WTC11 (cell line): ENCODE data around the gene CMTM7. TPM values are rescaled to one million over a fixed set of nuclear protein-coding genes. Genes with fewer than 3 reads are reported as not detected.

ENCODE experiments used
- ATAC-seq: fragments of 200-7000 bp; cut with Tn5 transposase; 2 replicates; pipeline ENCODE4 v1.10.0; 2021; ENCODE audit warnings: mild to moderate bottlenecking, moderate library complexity
- CTCF ChIA-PET: fragments of 300-600 bp; sonication (Branson Sonifier 250); formaldehyde crosslinking; loops from one replicate; lab custom pipeline; 2021; ENCODE audit warnings: antibody characterized with exemption; lab: Charles Lee
- POLR2A ChIA-PET: fragments of 350-600 bp; sonication (Branson Sonifier 250); formaldehyde crosslinking; loops from one replicate; lab custom pipeline; 2021; ENCODE audit warnings: antibody characterized with exemption; lab: Charles Lee
- DNase-seq: peaks from one replicate; pipeline ENCODE4 v3.0.0; 2021; ENCODE audit warnings: low spot score
- H3K27ac Mint-ChIP-seq: 2 replicates; pipeline ENCODE4 v1.8.0; 2021; ENCODE audit warnings: mixed read lengths
- H3K27me3 Mint-ChIP-seq: 2 replicates; pipeline ENCODE4 v1.8.0; 2021; ENCODE audit warnings: low read depth, mild to moderate bottlenecking, moderate library complexity, mixed read lengths
- H3K36me3 Mint-ChIP-seq: 2 replicates; pipeline ENCODE4 v1.8.0; 2021; ENCODE audit warnings: mixed read lengths
- H3K4me1 Mint-ChIP-seq: 2 replicates; pipeline ENCODE4 v1.8.0; 2022; ENCODE audit warnings: mixed read lengths
- H3K4me3 Mint-ChIP-seq: 2 replicates; pipeline ENCODE4 v1.8.0; 2021; ENCODE audit warnings: mild to moderate bottlenecking, moderate library complexity, mixed read lengths
- H3K9me3 Mint-ChIP-seq: 2 replicates; pipeline ENCODE4 v1.8.0; 2021; ENCODE audit warnings: mixed read lengths
- AFF4 ChIP-seq: sonication (generic); formaldehyde crosslinking; IDR thresholded peaks from 2 replicates; pipeline ENCODE4 v1.8.1; 2023; ENCODE audit warnings: mild to moderate bottlenecking, missing genetic modification reagents, borderline replicate concordance
- CBFB ChIP-seq: sonication (generic); formaldehyde crosslinking; IDR thresholded peaks from 2 replicates; pipeline ENCODE4 v1.8.1; 2022; ENCODE audit warnings: mild to moderate bottlenecking, low read depth, missing genetic modification reagents
- GRHL2 ChIP-seq: fragments of 250-450 bp; sonication (Bioruptor Pico); IDR thresholded peaks from 2 replicates; pipeline ENCODE4 v1.8.0; 2022; ENCODE audit warnings: mild to moderate bottlenecking, moderate library complexity; ENCODE audit not compliant: insufficient replicate concordance, severe bottlenecking
- HMGA2 ChIP-seq: fragments of 250-450 bp; sonication (Bioruptor Pico); IDR thresholded peaks from 2 replicates; pipeline ENCODE4 v1.4.0; 2021; ENCODE audit warnings: mild to moderate bottlenecking, moderate library complexity
- JAZF1 ChIP-seq: fragments of 250-450 bp; sonication (Bioruptor Pico); IDR thresholded peaks from 2 replicates; pipeline ENCODE4 v1.9.0; 2021; ENCODE audit warnings: moderate library complexity, mild to moderate bottlenecking, inconsistent platforms
- JUN ChIP-seq: sonication (generic); formaldehyde crosslinking; IDR thresholded peaks from 2 replicates; pipeline ENCODE4 v1.8.0; 2023; ENCODE audit warnings: mild to moderate bottlenecking, missing genetic modification reagents
- KAT7 ChIP-seq: sonication (generic); formaldehyde crosslinking; IDR thresholded peaks from 2 replicates; pipeline ENCODE4 v1.8.1; 2023; ENCODE audit warnings: missing genetic modification reagents, mild to moderate bottlenecking, borderline replicate concordance
- MYBL2 ChIP-seq: sonication (generic); formaldehyde crosslinking; IDR thresholded peaks from 2 replicates; pipeline ENCODE4 v1.8.1; 2023; ENCODE audit warnings: mild to moderate bottlenecking, moderate library complexity, missing genetic modification reagents
- NR1H2 ChIP-seq: sonication (generic); formaldehyde crosslinking; IDR thresholded peaks from 2 replicates; pipeline ENCODE4 v1.9.0; 2021; ENCODE audit warnings: mild to moderate bottlenecking, moderate library complexity, missing genetic modification reagents
- RORB ChIP-seq: fragments of 250-450 bp; sonication (Bioruptor Pico); IDR thresholded peaks from 2 replicates; pipeline ENCODE4 v1.9.0; 2021; ENCODE audit warnings: mild to moderate bottlenecking
- SMAD3 ChIP-seq: sonication (generic); formaldehyde crosslinking; IDR thresholded peaks from 2 replicates; pipeline ENCODE4 v1.8.0; 2022; ENCODE audit warnings: missing genetic modification reagents, mild to moderate bottlenecking, borderline replicate concordance
- SP1 ChIP-seq: sonication (generic); formaldehyde crosslinking; conservative IDR thresholded peaks from 2 replicates; pipeline ENCODE4 v1.8.1; 2022; ENCODE audit warnings: missing genetic modification reagents
- TEAD1 ChIP-seq: sonication (generic); formaldehyde crosslinking; IDR thresholded peaks from 2 replicates; pipeline ENCODE4 v1.8.0; 2022; ENCODE audit warnings: mild to moderate bottlenecking, missing genetic modification reagents
- USF2 ChIP-seq: sonication (generic); formaldehyde crosslinking; IDR thresholded peaks from 2 replicates; pipeline ENCODE4 v1.8.1; 2023; ENCODE audit warnings: mild to moderate bottlenecking, missing genetic modification reagents, moderate library complexity
- ZNF138 ChIP-seq: sonication (generic); formaldehyde crosslinking; conservative IDR thresholded peaks from 2 replicates; pipeline ENCODE4 v1.8.1; 2022; ENCODE audit warnings: mild to moderate bottlenecking, moderate library complexity, missing genetic modification reagents
- ZNF317 ChIP-seq: sonication (generic); formaldehyde crosslinking; IDR thresholded peaks from 2 replicates; pipeline ENCODE4 v1.8.1; 2023; ENCODE audit warnings: low read depth, mild to moderate bottlenecking, moderate library complexity, missing genetic modification reagents, borderline replicate concordance
- ZNF671 ChIP-seq: fragments of 250-450 bp; sonication (Bioruptor Pico); IDR thresholded peaks from 2 replicates; pipeline ENCODE4 v1.8.0; 2021; ENCODE audit warnings: mild to moderate bottlenecking
- total RNA-seq: library from RNA; stranded (reverse); gene quantifications from 3 replicates; pipeline ENCODE4 v1.2.3, GENCODE V29; 2021
- TF ChIP-seq, protein P1 (sequence below): fragments of 250-450 bp; sonication (Bioruptor Pico); IDR thresholded peaks from 2 replicates; pipeline ENCODE4 v1.9.0; 2021; ENCODE audit warnings: mild to moderate bottlenecking
- TF ChIP-seq, protein P2 (sequence below): sonication (generic); formaldehyde crosslinking; IDR thresholded peaks from 2 replicates; pipeline ENCODE4 v1.8.0; 2022; ENCODE audit warnings: mild to moderate bottlenecking, missing genetic modification reagents
- TF ChIP-seq, protein P3 (sequence below): fragments of 250-450 bp; sonication (Bioruptor Pico); IDR thresholded peaks from 2 replicates; pipeline ENCODE4 v1.9.0; 2021; ENCODE audit warnings: mild to moderate bottlenecking, borderline replicate concordance
- TF ChIP-seq, protein P4 (sequence below): sonication (generic); formaldehyde crosslinking; IDR thresholded peaks from 2 replicates; pipeline ENCODE4 v1.8.1; 2022; ENCODE audit warnings: mild to moderate bottlenecking, moderate library complexity, missing genetic modification reagents
- TF ChIP-seq, protein P5 (sequence below): sonication (generic); formaldehyde crosslinking; IDR thresholded peaks from 2 replicates; pipeline ENCODE4 v1.8.1; 2023; ENCODE audit warnings: mild to moderate bottlenecking, missing genetic modification reagents, moderate library complexity
- TF ChIP-seq, protein P6 (sequence below): sonication (generic); formaldehyde crosslinking; IDR thresholded peaks from 2 replicates; pipeline ENCODE4 v1.8.1; 2022; ENCODE audit warnings: low read depth, mild to moderate bottlenecking, moderate library complexity, missing genetic modification reagents, borderline replicate concordance

Gene CMTM7
- total RNA-seq, 1 experiment from 2014 or later: 23.4 TPM

GRCh38 chr3:32487781-32488473 lies 96.3 kb downstream of the CMTM7 start:
- CTCF ChIA-PET: no interaction called here
- DNase-seq: no peak
- H3K4me3 Mint-ChIP-seq: no peak overlapping the region

DNA sequence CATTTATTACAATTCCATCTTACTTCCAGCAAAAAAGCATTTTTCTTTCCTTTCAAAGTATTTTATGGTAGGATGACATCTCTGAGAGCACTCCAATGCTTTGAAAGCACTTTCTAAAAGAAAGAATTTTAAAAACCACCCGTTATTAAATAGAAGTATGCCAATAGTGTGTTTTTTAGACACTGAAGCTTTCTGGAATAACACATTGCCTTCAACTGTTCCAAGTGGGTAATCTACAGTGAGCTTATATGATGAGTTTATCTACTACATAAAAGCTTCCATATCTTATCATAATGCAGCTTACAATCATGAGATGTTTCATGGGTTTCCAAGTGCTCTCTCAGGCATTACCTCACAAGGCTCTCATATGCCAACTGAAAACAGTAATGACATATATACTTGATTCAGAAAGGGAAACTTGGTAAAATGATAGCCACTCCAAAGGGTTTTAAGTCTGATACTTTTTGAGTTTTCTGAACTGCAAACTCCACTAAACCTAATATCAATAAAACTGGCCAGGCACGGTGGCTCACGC lies 96.9 kb downstream of the CMTM7 start:
- no peaks in the 10 kb centered on the region for H3K9me3 Mint-ChIP-seq
- no peak for TF ChIP-seq USF2 (CRISPR knock-in tag)
- TF ChIP-seq, protein P1, sequence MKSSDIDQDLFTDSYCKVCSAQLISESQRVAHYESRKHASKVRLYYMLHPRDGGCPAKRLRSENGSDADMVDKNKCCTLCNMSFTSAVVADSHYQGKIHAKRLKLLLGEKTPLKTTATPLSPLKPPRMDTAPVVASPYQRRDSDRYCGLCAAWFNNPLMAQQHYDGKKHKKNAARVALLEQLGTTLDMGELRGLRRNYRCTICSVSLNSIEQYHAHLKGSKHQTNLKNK (CRISPR knock-in tag): no peak
- no peak for TF ChIP-seq HMGA2
- TF ChIP-seq SP1 (CRISPR knock-in tag): no peak
- TF ChIP-seq, protein P2, sequence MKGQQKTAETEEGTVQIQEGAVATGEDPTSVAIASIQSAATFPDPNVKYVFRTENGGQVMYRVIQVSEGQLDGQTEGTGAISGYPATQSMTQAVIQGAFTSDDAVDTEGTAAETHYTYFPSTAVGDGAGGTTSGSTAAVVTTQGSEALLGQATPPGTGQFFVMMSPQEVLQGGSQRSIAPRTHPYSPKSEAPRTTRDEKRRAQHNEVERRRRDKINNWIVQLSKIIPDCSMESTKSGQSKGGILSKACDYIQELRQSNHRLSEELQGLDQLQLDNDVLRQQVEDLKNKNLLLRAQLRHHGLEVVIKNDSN: no peak
- no peak for TF ChIP-seq NR1H2 (CRISPR knock-in tag)
- TF ChIP-seq, protein P3, sequence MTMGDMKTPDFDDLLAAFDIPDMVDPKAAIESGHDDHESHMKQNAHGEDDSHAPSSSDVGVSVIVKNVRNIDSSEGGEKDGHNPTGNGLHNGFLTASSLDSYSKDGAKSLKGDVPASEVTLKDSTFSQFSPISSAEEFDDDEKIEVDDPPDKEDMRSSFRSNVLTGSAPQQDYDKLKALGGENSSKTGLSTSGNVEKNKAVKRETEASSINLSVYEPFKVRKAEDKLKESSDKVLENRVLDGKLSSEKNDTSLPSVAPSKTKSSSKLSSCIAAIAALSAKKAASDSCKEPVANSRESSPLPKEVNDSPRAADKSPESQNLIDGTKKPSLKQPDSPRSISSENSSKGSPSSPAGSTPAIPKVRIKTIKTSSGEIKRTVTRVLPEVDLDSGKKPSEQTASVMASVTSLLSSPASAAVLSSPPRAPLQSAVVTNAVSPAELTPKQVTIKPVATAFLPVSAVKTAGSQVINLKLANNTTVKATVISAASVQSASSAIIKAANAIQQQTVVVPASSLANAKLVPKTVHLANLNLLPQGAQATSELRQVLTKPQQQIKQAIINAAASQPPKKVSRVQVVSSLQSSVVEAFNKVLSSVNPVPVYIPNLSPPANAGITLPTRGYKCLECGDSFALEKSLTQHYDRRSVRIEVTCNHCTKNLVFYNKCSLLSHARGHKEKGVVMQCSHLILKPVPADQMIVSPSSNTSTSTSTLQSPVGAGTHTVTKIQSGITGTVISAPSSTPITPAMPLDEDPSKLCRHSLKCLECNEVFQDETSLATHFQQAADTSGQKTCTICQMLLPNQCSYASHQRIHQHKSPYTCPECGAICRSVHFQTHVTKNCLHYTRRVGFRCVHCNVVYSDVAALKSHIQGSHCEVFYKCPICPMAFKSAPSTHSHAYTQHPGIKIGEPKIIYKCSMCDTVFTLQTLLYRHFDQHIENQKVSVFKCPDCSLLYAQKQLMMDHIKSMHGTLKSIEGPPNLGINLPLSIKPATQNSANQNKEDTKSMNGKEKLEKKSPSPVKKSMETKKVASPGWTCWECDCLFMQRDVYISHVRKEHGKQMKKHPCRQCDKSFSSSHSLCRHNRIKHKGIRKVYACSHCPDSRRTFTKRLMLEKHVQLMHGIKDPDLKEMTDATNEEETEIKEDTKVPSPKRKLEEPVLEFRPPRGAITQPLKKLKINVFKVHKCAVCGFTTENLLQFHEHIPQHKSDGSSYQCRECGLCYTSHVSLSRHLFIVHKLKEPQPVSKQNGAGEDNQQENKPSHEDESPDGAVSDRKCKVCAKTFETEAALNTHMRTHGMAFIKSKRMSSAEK (CRISPR knock-in tag): no peak

More at GRCh38 chr3:32487781-32488473, 96.3 kb downstream of the CMTM7 start:
- TF ChIP-seq ZNF317 (CRISPR knock-in tag) (no peak), CBFB (no peak), KAT7 (CRISPR knock-in tag) (no peak), JUN (CRISPR knock-in tag) (no peak), RORB (CRISPR knock-in tag) (no peak), TEAD1 (CRISPR knock-in tag) (no peak), ZNF671 (CRISPR knock-in tag) (no peak), HMGA2 (no peak), ZNF138 (no peak), MYBL2 (CRISPR knock-in tag) (no peak), AFF4 (CRISPR knock-in tag) (no peak), GRHL2 (CRISPR knock-in tag) (no peak), JAZF1 (no peak), SMAD3 (no peak)
- TF ChIP-seq, protein P4, sequence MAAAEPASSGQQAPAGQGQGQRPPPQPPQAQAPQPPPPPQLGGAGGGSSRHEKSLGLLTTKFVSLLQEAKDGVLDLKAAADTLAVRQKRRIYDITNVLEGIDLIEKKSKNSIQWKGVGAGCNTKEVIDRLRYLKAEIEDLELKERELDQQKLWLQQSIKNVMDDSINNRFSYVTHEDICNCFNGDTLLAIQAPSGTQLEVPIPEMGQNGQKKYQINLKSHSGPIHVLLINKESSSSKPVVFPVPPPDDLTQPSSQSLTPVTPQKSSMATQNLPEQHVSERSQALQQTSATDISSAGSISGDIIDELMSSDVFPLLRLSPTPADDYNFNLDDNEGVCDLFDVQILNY (CRISPR knock-in tag): no peak
- TF ChIP-seq, protein P5, sequence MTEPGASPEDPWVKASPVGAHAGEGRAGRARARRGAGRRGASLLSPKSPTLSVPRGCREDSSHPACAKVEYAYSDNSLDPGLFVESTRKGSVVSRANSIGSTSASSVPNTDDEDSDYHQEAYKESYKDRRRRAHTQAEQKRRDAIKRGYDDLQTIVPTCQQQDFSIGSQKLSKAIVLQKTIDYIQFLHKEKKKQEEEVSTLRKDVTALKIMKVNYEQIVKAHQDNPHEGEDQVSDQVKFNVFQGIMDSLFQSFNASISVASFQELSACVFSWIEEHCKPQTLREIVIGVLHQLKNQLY: no peak
- TF ChIP-seq, protein P6, sequence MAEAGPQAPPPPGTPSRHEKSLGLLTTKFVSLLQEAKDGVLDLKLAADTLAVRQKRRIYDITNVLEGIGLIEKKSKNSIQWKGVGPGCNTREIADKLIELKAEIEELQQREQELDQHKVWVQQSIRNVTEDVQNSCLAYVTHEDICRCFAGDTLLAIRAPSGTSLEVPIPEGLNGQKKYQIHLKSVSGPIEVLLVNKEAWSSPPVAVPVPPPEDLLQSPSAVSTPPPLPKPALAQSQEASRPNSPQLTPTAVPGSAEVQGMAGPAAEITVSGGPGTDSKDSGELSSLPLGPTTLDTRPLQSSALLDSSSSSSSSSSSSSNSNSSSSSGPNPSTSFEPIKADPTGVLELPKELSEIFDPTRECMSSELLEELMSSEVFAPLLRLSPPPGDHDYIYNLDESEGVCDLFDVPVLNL (CRISPR knock-in tag): no peak
- ATAC-seq: no peak
- no peaks in the 10 kb centered on the region for H3K9me3 Mint-ChIP-seq
- no peaks in the 10 kb centered on the region for H3K4me1 Mint-ChIP-seq
- peaks cover 17% of the 10 kb centered on the region for H3K36me3 Mint-ChIP-seq
- H3K27ac Mint-ChIP-seq: no peak overlapping the region
- H3K27me3 Mint-ChIP-seq: no peaks in the 10 kb centered on the region
- POLR2A ChIA-PET: interaction anchor here (0.6 kb wide), 1 partner anchor 14 kb away, joined by 3 read pairs; no protein-coding TSS in a partner anchor

More for the DNA sequence above, 96.9 kb downstream of the CMTM7 start:
- no peaks in the 10 kb centered on the region for H3K4me1 Mint-ChIP-seq
- H3K4me3 Mint-ChIP-seq: no peak overlapping the region
- CTCF ChIA-PET: no interaction called here
- H3K36me3 Mint-ChIP-seq: peaks cover 17% of the 10 kb centered on the region
- DNase-seq (no peak), ATAC-seq (no peak)
- POLR2A ChIA-PET: no interaction called here
- no peaks in the 10 kb centered on the region for H3K27me3 Mint-ChIP-seq
- H3K27ac Mint-ChIP-seq: no peak overlapping the region
